SK-N-SH treated with all-trans-retinoic acid at 6 μM for 48 hours (cell line): Measurements from ENCODE around the gene NQO2.

Experiments used
- BACH2 ChIP-seq: fragments of 250-450 bp; sonication (Bioruptor Pico); IDR thresholded peaks from 2 replicates; pipeline ENCODE4 v1.9.0; 2021; ENCODE audit warnings: mild to moderate bottlenecking, borderline replicate concordance
- CSDC2 ChIP-seq: fragments of 250-450 bp; sonication (Bioruptor Pico); IDR thresholded peaks from 2 replicates; pipeline ENCODE4 v1.5.0; 2020; ENCODE audit warnings: mild to moderate bottlenecking, moderate library complexity
- CSRNP3 ChIP-seq: fragments of 250-450 bp; sonication (Bioruptor Pico); IDR thresholded peaks from 2 replicates; pipeline ENCODE4 v1.5.1; 2021; ENCODE audit warnings: mild to moderate bottlenecking, moderate library complexity
- GLIS3 ChIP-seq: fragments of 250-450 bp; sonication (Bioruptor Pico); IDR thresholded peaks from 2 replicates; pipeline ENCODE4 v1.5.0; 2020; ENCODE audit warnings: mild to moderate bottlenecking, moderate library complexity
- ZNF8 ChIP-seq: fragments of 450-650 bp; formaldehyde crosslinking; IDR thresholded peaks from 2 replicates; pipeline ENCODE4 v1.5.0; 2020; ENCODE audit warnings: mild to moderate bottlenecking, moderate library complexity
- TF ChIP-seq, protein P1 (sequence below): fragments of 250-450 bp; sonication (Bioruptor Pico); IDR thresholded peaks from 2 replicates; pipeline ENCODE4 v1.8.0; 2020; ENCODE audit warnings: mild to moderate bottlenecking, moderate library complexity, borderline replicate concordance

DNA sequence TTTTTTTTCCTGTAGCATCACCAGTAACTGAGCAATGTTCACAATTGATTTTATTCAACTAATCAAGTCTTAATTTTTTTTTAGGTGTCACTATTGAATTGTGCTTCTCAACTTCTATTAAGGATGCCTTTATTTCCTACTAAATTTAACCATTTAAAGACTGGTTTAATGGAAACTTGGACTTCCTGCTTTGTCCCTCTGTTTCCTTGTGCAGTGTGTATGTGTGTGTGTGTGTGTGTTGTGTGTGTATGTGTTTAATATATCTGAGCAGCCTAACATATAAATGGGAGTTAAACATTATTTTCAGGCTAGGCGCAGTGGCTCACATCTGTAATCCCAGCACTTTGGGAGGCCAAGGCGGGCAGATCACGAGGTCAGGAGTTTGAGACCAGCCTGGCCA lies 30.1 kb upstream of the NQO2 start:
- no peak for TF ChIP-seq ZNF8 (CRISPR knock-in tag)
- TF ChIP-seq, protein P1, sequence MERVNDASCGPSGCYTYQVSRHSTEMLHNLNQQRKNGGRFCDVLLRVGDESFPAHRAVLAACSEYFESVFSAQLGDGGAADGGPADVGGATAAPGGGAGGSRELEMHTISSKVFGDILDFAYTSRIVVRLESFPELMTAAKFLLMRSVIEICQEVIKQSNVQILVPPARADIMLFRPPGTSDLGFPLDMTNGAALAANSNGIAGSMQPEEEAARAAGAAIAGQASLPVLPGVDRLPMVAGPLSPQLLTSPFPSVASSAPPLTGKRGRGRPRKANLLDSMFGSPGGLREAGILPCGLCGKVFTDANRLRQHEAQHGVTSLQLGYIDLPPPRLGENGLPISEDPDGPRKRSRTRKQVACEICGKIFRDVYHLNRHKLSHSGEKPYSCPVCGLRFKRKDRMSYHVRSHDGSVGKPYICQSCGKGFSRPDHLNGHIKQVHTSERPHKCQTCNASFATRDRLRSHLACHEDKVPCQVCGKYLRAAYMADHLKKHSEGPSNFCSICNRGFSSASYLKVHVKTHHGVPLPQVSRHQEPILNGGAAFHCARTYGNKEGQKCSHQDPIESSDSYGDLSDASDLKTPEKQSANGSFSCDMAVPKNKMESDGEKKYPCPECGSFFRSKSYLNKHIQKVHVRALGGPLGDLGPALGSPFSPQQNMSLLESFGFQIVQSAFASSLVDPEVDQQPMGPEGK (CRISPR knock-in tag), result no peak
- no peak; the same call in 1 of the 2 replicates for TF ChIP-seq CSRNP3 (CRISPR knock-in tag)
- TF ChIP-seq CSDC2 (CRISPR knock-in tag), result no peak
- no peak for TF ChIP-seq BACH2
- TF ChIP-seq GLIS3, result no peak
